Lung microvascular endothelial cell (primary cell): ENCODE data around the gene CCR2. TPM values are rescaled to one million over a fixed set of nuclear protein-coding genes. Genes with fewer than 3 reads are reported as not detected.
"Not testable (repeated sequence)": the region's sequence is repeated elsewhere in the genome, so short reads cannot be mapped to it uniquely, and the experiment has no call there.

Experiments
- DNase-seq, 2 donors: peaks; one replicate each; pipeline versions ENCODE4 v3.0.0 to v3.0.0-alpha.2; 2010; ENCODE audit warnings: low read depth in 2 of 2
- total RNA-seq: library from RNA; depleted of rRNA; stranded (reverse); fragments of >200 nt; gene quantifications from 2 replicates; pipeline ENCODE4 v1.2.1, GENCODE V29; 2014

Gene CCR2
- total RNA-seq, 1 donor from 2014 or later = not detected

DNA sequence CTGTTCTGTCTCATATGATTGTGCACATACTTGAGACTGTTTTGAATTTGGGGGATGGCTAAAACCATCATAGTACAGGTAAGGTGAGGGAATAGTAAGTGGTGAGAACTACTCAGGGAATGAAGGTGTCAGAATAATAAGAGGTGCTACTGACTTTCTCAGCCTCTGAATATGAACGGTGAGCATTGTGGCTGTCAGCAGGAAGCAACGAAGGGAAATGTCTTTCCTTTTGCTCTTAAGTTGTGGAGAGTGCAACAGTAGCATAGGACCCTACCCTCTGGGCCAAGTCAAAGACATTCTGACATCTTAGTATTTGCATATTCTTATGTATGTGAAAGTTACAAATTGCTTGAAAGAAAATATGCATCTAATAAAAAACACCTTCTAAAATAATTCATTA, 21.9 kb downstream of the CCR2 start:
- DNase-seq = no peak

DNA sequence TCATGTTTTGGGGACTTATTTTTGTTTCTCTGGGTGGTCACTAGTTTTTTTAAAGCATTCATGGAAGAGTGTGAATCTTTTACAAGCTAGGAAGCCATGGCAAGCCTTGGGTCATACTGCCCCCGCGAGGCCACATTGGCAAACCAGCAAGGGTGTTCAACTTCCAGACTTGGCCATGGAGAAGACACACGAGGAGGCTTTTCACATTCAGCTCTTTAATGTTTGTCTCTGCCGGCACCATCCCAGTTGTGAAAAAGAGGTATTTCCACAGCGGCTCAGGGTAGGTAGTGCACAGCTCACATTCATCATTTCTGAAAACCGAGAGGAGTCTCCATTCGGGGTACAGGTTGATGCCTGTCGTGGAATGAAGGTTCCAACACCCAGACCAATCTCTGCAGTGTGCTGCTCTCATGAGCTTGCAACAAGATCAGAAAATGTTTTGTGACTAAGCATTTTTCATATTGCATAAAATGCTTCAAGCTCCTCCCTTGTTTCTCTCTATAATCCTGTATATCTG, 24.6 kb downstream of the CCR2 start:
- DNase-seq = peak; percentile 57 to 75

DNA sequence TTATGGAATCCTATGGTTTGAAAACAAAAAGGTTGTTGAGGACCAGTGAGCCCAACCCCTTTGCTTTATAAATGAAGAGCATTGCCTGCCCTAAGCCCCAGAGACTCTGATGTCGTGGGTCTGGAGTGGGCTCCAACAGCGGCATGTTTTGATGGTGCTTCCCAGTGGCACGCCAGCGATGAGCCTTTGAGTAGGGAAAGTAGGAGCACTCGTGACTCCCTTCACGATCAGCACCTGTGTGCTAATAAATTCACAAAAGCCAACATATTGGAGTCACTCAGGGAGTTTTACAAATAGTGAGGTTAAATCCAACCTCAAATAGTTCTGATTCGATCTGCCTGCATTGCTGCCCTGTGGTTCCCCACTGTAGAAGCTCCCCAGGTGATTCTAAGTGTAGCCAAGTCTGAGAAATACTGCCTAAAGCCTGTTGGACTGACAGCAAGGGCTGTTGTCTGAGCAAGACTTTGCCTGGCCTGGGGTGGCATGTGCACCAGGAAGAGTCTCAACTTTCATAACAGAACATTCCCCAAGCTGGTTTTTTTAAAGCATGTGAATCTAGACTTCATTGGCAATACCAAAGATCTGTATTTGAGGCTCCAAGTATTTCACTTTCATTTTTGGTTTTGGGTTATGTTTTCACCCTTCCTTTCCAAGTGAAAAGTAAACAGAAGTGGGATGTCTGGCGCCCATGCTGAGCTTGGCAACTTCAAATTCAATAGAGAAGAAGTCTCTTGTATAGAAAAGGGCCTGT, 26.7 kb downstream of the CCR2 start:
- no peak for DNase-seq

DNA sequence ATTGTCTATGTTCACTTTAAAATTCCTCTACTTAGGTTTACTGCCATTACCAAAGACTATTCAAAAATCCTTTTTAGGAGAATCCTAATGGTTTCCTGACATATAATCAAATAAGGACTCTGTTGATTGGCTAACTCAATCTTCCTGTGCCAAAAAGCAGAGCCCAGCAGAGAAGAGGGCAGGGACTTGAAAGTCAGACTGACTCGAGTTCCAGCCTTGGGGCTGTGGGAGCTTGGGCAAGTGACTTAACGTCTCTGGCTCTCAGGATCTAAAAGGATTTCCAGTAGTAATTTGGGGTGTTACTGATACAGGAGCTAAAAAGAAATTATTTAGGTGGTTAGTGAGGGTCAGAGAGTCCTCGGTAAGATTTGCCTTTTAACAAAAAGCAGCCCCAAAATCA, 27.7 kb downstream of the CCR2 start:
- no peak for DNase-seq

DNA sequence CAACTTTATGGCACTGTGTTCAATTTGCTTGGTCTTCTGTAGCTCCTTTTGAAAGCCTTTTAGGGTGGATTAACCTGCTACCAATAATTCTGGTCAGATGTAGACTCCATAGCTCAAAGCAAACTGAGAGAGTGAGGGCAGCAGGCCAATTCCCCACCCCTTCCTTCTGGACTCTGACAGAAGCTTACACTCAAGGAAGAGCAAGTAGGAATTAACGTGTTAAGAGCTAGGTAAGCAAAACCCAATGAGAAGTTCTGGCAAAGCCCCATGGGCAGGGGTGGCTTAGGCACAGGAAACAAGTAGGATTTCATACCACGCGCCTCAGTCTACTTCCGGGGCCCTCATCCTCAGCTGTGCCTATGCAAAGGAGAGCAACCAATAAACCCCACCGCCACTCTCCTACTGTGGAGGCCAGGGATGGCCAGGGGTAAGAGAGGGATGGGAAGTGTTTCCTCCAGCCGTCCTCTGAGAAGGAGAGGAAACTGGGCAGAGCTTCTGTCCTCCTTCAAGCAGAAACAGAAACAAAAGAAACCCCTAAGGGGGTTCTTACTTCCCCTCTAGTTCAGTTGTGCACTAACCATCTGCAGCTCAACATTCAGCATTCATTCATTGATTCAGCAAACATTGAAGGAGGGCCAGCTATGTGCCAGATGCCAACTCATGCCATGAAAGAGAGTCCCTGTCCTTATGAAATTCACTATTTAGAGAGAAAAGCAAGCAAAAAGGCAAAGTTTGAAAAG, 29.5 kb downstream of the CCR2 start:
- DNase-seq = peak in 1 of 2 donors; percentile 10

DNA sequence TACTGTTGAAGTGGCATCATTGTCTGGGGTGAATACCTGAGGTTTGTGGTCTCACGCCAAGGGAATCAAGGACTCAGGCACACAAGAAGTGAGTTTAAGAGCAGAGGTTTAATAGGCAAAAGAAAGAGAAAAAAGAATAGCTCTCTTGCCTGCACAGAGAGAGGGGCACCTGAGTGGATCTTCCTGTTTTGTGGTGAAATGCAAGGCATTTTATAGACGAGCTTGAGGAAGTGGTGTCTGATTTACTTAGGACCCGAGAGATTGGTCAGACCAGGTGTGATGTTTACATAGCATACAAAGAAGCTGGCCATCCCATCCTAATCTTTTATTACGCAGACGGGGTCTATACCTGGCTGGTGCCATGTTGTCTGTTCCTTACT, 30.0 kb downstream of the CCR2 start:
- no peak for DNase-seq

DNA sequence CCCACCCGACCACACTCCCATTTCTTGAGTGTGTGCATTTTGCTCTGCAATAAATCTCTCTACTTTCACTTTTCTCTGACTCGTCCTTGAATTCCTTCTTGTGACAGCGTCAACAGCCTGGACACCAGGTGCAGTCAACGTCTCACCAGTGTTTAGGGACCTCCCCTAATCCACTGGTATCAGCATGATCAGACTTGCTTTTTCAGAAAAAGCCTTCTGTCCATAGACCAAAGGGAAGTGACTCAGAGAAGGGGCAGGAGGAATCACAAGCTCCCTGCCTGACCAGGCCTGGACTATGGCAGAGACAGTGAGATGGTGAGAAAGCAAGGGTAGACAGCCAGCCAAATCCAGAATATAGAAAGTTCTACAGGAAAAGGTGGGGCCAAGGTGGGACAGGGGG, 32.3 kb downstream of the CCR2 start:
- peak; percentile 30 to 92 for DNase-seq

DNA sequence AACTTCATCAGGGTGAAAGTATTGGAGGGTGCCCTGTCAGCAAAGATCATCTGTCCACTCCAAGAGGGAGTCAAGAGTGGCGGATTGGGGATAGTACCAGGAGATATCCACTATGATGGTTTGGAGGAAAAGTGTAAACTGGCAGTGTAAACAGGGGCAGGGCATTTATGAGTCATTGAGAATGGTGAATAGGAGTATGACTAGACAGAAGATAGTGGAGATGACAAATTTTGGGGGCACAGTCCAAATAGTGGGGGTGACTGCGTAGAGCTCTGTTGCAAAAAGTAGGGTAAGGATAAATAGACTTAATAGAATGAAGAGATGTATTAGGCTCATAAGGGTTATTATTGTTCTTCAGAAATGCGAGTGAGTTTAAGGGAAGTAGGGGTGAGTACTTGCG, 34.9 kb downstream of the CCR2 start:
- DNase-seq = not testable (repeated sequence)

DNA sequence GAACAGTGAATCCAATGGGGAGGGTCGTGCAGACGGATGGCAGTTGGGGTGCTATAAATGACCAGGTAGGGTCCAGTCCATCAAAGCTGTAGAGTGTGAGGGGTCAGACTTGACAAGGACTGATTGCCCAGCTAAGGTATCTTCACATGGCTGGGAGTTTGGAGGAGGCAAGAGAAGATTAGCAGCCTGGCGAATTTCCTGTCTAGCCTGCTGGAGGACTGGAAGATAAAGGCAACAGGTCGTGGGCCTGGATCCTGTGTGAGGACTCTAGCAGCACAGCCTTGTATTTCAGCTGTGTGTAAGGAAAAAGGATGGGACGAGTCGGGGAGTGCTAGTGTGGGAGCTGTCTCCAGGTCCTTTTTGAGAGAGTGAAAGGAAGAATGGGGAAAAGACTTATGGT, 35.4 kb downstream of the CCR2 start:
- DNase-seq = no peak

DNA sequence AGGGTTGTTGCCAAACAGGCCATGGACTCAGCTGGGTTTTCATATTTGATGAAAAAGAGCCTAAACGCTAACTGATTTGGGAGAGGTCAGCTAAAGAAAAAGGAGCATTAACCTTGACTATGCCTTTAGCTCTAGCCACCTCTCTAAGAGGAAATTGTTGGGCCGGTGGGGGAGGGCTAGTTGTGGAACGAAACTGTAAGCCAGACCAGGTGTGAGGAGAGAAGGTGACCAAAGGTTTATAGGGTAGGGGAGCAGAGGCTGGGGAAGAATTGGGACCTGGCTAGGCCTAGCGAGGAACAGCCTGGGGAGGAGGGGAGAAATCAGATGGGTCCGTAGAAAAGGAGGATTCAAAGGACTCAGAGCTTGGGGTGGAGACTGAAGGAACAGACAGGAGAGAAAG, 37.6 kb downstream of the CCR2 start:
- not testable (repeated sequence) for DNase-seq

DNA sequence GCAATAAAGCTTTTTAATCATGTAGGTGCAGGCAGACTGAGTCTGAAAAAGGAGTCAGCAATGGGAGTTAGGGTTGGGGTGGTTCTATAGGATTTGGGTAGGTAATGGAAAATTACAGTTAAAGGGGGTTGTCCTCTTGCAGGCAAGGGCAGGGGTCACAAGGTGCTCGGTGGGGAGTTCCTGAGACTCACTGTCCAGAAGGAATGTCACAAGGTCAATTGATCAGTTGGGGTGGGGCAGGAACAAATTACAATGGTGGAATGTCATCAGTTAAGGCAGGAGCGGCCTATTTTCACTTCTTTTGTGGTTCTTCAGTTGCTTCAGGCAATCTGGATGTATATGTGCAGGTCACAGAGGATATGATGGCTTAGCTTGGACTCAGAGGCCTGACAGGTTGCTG, 39.1 kb downstream of the CCR2 start:
- no peak for DNase-seq

DNA sequence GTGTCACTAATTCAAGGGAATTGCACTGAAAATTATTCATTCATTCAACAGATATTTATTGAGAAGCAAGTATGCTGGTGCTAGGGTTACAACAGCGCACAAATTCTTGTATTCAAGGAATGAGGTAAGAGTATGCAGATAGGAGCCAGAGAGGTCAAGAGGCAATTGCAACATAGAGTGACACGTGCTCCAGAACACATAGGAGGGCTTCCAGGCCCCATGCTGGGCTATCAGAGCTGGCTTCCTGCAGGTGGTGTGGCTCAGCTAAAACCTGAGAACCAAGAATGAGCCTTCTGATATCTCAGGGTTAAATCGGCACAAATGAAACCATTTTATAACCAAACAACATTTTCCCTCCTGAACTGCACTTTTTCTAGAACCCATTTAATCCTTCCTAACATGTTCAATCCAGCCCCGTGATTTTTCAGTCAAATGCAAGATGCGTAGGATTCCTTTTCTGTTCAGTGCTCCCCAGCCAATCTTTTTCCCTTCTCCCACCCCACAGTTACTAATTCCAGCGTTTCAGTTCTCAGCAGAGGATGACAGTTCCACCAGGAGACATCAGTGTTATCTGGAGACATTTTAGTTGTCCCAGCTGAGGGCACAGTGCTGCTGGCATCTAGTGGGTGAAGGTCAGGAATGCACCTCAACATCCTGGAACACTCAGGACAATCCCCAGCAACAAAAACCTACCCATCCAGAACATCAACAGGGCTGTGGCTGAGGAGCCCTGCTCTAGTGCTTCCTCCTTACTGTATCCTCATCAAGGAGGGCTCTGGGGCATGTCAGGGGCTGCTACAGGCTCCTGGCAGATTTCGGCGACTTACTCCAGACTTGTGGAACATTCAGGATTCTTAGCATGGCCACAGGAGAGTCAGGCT, 39.9 kb downstream of the CCR2 start:
- no peak for DNase-seq

DNA sequence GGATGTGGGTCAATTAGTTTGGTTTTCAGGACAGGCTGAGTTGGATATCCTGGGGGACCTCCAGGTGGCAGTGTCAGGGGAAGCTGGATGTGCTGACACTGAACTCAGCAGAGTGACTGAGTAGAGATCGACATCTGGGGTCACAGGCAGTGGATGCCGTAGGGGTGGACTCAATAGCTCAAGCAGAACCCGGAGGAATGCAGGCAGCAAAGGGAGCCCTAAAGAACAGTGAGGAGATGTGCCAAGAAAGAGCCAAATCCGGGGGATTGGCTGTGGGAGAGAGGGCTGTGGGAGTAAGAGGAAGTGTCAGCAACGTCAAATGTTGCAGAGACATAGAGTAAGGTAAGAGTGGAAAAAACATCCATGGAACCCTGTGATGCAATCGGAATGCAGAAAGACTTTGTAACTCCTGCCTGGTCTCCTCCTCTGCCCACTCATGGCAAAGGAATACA, 41.3 kb downstream of the CCR2 start:
- DNase-seq = no peak

DNA sequence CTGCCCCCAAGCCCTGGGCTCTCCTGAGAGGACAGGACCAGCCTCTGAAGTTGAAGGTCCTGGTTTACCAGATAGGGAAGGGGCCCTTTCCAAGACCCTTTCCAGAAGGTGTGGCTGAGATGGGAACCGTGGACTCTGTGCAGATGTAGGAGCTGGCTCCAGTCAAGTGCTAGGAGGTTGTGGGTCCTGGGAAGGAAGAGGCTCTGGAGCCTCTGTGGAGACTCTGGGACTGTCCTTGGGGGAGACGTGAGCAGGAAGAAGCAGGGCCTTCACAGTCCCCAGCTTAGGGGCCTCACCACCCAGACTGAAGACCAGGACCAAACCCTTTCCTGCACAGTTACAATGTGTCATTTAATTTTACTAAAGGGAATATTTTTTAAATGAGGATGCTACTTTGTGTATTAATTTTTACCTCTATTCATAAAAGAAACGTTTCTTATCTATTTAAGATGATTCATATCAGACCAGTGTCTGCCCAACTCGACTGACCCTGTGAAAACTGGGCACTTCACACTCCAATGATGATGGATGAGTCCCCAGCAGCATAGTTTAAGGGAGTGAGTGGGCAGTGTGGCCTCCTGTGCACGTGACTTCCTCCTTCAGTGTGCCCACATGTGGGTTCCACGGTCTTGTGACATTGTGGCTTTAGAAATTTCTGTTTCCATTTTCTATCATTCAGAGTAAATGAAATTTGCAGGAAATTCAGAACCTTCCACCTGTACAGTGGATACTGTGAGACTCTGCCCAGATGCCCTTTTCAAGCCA, 42.0 kb downstream of the CCR2 start:
- no peak for DNase-seq

DNA sequence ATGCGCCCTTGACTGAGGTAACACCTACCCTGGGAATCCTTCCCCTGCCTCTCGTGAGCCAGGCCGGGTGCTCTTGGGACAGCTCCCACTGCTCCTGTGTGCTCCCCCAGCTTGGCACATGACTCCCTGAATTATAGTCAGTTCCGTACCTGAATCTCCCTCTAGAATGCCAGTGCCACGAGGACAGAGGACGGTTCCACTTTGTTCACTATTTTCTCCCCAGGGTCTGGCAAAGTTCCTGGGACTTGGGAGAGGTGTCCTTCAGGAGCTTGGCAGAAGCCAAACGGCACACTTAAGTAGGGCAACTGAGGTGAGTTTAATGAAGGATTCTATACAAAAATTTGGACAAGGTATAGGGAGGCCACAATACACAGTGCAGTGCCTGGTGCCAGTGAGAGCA, 43.2 kb downstream of the CCR2 start:
- no peak for DNase-seq

DNA sequence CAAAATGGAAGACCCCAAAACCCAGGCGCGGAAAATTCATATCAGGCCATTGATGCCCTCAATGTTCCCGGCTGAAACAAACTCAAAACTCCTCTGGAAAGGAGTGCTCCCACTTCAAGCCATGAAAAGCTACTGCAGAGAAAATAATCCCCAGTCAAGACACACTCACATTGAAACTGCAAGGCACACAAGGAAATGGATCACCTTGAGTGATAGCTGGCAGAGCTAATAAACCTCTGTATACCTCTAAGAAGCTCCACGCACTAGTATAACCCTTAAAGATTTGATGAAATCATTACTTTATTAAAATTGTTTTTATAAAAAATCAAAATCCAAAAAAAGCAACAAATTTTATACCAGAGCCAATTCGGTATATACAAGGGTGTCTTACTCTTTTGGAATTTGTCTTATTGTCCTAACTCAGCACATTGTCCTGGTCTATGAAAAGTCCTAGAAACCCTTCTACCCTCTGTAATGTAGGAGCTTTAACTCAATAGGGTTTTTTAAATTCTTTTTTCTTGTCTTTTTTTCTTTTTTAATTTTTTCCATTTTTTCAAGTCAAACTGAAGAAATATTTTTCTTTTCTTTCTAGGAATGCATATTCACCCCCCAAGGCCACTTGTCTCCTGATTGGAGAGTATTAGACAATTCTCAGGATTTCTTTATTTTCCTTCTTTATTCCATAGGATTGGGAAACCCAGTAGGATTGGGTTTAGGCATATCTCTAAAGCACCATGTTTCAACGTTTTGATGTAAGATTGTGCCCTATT, 44.5 kb downstream of the CCR2 start:
- DNase-seq = no peak

DNA sequence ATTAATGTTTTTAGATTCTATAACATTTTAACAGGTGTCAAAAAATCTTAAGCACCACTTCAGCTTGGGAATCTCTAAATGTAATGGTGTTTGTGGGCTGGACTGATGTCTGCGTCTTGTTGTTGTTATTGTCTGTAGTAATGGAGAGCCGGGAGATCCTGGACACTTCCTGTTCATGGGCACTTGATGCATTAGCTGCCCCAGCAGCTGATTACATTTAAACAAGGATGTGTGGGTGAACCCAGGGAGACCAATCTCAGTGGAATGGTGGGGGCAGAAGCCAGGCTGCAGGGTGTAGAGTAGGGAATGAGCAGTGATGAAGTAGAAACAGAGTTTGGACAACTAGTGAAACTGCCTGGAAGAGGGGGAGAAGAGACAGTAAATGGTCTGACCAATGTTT, 45.2 kb downstream of the CCR2 start:
- peak in 1 of 2 donors; percentile 21 for DNase-seq

DNA sequence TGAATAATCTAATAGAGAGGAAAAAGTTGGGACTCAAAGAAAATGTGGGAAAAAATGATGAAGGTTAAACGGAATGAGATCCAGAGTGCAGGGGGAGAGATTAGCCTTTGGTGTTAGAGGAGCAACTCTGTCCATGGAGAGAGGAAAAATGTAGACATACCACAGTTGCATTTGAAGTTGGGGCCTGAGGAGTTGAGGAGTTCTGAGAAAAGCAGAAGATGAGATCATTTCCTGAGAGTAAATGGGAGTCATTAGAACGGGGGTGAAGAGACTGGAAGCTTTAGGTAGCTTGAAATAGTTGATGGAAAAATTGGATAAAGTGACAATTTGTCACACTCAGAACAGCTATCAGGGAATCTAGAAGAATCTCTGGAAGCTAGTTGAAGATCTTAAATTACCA, 45.6 kb downstream of the CCR2 start:
- DNase-seq = peak in 1 of 2 donors; percentile 65

DNA sequence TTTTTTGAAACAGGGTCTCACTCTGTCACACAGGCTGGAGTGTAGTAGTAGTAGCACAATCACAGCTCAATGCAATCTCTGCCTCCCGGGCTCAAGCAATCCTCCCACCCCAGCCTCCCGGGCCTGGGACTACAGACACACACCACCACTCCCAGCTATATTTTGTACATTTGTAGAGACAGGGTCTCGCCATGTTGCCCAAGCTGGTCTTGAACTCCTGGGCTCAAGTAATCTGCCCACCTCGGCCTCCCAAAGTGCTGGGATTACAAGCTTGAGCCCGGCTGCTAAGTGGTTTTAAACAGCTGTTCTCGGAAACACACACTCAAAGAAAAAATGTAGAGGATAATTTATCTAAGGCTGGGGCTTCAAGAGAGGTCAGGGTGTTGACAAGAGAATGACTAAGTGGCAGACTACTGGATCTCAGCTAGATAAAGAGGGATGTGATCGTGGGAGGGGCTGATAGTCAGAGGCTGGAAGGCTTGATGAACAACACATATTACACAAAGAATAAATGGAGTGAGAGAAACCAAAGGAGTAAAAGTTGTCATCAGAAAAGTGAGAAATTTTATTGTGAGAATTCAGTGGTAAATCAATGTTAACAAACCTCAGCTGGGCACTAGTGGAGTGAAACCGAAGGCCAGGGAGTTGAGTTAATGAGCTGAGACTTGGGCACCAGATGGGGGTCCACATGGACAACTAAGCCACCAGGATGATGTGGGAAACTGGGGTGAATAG, 46.3 kb downstream of the CCR2 start:
- peak in 1 of 2 donors; percentile 82 for DNase-seq

DNA sequence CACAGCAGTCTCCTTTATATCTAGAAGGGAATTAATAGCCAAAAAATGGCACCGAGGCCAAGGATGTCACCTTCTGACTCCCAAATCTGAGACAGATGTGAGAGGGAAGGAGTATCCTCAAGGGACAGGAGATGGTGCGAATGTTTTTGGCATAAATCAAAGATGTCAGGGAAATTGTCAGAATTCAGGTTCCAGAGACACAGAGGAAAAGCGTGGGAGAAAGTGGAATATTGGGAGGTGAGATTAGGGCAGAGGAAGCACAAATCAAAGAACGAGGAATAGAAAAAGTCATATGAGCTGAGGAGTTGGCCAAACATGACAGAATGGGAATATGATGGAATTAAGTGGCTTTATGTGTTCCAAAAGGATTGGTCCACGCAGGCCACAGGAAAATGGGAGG, 46.9 kb downstream of the CCR2 start:
- DNase-seq = no peak
